GM18861 (cell line): ENCODE results near the gene C12orf75.
A peak's percentile ranks its signal among the peaks of the same experiment; 100 is the strongest.
"Not testable (repeated sequence)": the region's sequence is repeated elsewhere in the genome, so short reads cannot be mapped to it uniquely, and the experiment has no call there.

Experiments used
- ATAC-seq: cut with Tn5 transposase; IDR thresholded peaks from one replicate; pipeline ENCODE4 v1.9.1; 2021; ENCODE audit not compliant: unreplicated experiment

C12orf75 gene

DNA sequence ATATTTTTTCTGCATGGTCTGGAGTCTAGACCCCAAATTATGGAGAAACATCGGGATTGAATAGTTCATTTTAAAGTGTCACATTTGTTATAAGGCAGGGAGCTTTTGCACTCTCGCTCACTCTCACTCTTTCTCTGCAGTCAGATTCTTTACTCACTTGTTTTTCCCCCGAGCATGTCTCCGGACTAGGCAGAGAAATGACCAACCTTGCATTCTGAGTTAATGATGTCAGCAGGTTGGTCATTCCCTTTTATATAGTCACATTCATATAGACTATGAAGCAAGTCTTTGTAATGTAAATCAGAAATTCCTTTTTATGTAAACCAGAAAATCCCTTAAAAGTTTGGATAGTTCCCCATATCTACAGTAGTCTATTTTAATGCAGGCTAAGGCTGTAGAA lies 4.1 kb downstream of the C12orf75 start:
- no peak for ATAC-seq

DNA sequence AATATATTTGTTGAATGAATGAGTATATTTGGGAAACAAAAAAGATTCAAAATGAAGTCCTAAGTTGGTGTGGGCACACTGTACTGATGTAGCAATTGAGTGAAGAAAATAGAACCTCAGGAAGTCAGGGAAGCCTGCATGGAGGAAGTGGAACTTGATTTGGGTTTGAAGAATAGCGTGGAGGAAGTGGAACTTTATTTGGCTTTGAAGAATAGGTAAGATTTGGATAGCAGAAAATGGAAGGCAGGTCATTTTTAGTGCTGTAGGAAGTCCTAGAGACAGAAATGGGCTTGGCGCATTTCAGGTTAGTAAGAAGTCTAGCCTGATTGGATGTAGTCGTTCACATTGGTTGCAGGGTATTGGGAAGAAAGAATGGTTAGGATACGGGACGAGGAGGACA lies 5.4 kb downstream of the C12orf75 start:
- ATAC-seq: no peak

DNA sequence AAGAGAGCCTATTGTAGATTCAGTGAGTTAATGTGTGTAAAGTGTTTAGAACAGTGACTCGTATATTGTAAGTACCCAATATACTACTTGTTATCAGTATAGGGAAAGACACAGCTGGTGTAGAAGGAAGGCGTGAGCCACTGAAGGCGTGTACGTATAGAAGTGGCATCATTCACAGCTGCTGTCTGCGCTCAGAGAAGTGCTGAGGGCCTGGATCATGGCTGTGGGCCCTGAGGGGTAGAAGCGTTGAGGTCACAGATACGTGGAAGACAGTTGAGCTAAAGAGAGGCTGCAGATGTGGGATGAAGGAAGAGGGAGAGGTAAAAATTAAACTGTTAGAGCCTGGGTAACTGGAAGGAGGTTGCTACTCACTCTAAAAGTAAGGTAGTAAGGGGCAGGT lies 5.9 kb downstream of the C12orf75 start:
- no peak for ATAC-seq

- no peak for ATAC-seq
Observed at GRCh38 chr12:105337391-105337790, 6.9 kb downstream of the C12orf75 start.

- ATAC-seq: no peak
Observed at GRCh38 chr12:105338966-105339365, 8.5 kb downstream of the C12orf75 start.

DNA sequence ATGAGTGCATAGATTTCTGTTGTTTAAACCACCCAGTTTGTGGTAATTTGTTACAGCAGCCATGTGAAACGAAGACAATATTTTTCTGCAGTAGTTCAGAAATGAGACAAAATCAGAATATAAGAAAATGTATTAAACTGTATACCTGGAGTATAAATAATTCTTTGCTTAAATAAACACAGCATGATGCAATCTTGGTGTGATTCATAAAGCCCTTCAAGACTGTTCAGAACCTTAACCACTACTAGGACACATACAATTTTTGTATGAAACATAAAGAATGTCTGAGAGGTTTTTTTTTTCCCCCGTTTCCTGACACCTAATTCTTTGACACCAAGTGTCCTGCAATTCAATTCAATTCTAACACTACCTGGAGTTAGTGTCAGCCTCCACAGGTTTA lies 10.5 kb downstream of the C12orf75 start:
- no peak for ATAC-seq

DNA sequence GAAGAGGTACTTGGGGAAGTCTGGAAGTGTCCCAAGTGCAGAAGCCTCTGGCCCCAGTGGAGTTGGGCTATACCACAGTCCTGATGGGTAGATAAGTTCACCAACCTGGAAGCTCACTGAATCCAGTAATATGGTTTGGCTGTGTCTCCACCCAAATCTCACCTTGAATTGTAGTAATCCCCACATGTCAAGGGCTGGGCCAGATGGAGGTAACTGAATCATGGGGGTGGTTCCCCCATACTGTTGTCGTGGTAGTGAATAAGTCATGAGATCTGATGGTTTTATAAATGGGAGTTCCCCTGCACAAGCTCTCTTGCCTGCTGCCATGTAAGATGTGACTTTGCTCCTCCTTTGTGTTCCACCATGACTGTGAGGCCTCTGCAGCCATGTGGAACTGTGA lies 11.1 kb downstream of the C12orf75 start:
- ATAC-seq: not testable (repeated sequence)

GRCh38 chr12:105342464-105342863 lies 12.0 kb downstream of the C12orf75 start:
- ATAC-seq: no peak

GRCh38 chr12:105343836-105344235 lies 13.3 kb downstream of the C12orf75 start:
- no peak for ATAC-seq

- no peak for ATAC-seq
Observed at GRCh38 chr12:105347499-105347898, 17.0 kb downstream of the C12orf75 start.

DNA sequence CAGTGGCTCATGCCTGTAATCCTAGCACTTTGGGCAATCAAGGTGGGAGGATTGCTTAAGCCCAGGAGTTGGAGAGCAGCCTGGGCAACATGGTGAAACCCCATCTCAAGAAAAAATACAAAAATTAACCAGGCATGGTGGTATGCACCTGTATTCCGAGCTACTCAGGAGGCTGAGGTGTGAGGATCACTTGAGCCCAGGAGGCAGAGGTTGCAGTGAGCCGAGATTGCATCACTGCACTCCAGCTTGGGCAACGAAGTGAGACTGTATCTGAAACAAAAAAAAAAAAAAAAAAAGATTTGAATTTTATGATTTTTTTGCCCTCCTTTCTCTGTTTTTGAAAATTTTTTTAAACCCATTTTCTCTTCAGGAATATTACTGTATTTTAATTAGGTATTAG lies 17.7 kb downstream of the C12orf75 start:
- ATAC-seq: no peak

DNA sequence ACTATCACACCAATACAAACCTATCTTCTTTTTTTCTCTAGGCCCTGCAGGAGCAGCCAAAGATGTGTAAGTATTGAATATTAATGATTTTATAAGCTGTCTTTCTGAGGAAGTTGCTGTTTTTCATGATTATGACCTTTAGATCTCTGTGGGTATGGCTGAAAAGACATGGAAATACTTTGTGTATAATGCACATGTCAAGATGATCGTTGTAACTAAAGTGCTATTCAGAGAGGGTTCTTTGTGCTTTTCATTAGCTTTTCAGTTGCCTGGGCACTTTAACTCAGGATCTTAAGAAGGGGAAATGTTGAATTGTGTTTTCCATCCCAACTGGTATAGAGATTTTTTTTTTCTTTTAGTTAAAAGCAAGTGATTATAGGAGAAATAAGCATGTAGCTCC lies 18.1 kb downstream of the C12orf75 start:
- no peak for ATAC-seq

- no peak for ATAC-seq
Observed at GRCh38 chr12:105349138-105349537, 18.6 kb downstream of the C12orf75 start.

GRCh38 chr12:105351523-105351922 lies 21.0 kb downstream of the C12orf75 start:
- ATAC-seq: peak; percentile 41

- peak; percentile 74 for ATAC-seq
Observed at GRCh38 chr12:105352052-105352451, 21.6 kb downstream of the C12orf75 start.

GRCh38 chr12:105352940-105353635 lies 22.6 kb downstream of the C12orf75 start:
- no peak for ATAC-seq

DNA sequence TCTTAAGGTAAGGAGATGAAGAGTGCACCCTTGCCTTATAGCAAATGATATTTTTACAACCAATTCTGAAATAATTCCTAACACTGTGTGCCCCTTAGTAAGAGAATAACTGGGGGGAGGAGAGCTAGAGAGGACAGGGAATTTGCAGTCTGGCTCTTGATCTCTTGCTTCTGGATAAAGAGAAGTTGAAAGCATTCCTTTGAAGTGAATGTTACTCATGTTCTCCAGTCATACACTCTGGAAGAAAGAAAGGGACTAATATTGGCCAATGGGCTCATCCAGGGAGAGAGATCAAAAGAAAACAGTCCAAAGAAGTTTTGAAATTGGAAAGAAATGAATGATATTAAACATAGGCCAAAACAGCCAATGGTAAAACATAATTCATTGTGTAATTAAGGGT lies 25.3 kb downstream of the C12orf75 start:
- no peak for ATAC-seq

DNA sequence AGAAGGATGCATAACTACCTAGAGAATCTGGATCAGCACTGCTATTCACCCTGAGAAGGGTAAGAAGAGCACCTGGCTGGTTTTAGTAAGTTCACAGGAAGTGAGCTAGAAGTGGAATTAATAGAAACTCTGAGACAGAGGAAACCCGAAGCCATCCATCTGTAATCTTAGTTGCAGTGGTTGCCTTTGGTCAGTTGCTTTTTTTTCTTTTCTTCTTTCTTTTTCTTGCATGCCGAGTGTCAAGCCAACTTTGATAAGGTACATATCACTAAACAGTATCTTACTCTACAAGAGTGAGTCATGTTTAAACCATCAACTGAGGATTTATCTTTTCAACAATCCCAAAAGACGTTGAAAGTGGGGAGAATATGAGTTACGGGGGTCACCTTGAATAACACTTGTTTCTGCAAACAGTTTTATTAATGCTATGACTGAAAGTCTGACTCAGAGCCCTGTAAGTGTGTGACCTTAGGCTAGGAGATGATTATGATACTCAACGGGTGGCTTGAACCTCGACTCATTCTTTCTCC lies 26.7 kb downstream of the C12orf75 start:
- ATAC-seq: peak; percentile 70

DNA sequence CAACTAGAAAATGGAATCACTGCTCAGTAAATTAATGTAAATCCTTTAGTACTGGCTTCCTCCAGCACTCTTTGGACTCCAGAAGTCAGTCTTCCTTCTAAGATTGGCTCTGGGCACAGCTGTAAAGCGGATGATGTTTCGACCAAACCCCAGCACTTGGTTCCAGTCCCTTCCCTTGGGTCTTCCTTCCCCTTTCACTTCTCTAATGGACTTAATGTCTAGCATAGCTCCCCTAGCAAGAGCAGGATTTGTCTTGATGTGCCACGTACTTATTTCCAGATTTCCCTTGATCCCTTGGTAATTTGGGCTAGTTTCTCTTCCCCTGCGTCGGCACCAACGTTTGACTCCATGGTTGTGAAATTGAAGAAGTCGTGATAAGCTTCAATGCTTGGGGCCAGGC lies 28.3 kb downstream of the C12orf75 start:
- ATAC-seq: no peak

- ATAC-seq: no peak
Observed at GRCh38 chr12:105359856-105360255, 29.4 kb downstream of the C12orf75 start.

DNA sequence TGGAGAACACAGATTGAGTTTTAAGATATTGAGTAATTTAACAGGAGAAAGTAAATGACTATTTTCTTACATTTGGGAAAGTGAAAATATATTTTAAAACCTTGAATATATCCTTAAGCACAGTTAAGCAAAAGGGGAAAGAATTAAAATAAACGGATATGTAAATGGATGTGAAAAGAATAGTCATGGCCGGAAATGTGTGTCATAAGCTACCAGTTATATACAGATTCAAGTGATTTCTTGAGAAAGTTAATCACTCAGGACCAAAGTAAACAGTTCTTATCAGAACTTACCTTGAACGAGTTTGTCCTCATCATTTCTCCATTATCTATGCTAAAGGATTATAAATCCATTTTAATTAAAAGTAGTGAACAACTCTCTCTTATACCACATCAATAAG lies 33.4 kb downstream of the C12orf75 start:
- ATAC-seq: no peak

DNA sequence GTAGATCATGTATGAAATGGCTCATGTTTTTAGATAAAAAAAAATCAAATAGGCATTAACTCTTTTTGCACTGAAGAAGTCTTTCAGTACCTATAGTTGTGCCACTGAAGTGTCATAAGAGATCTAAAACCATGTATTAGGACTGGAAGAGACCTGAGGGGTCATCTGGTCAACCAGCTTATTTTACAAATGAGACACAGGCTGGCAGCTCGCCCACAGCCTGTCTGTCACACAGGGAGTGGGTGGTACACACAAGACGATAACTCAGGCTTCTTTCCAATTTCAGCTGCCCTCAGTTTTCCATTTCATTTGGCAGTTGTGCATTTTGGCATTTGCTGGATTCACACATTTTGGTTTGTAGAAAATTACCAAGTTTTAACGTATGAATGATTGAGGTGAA lies 34.7 kb downstream of the C12orf75 start:
- ATAC-seq: no peak

DNA sequence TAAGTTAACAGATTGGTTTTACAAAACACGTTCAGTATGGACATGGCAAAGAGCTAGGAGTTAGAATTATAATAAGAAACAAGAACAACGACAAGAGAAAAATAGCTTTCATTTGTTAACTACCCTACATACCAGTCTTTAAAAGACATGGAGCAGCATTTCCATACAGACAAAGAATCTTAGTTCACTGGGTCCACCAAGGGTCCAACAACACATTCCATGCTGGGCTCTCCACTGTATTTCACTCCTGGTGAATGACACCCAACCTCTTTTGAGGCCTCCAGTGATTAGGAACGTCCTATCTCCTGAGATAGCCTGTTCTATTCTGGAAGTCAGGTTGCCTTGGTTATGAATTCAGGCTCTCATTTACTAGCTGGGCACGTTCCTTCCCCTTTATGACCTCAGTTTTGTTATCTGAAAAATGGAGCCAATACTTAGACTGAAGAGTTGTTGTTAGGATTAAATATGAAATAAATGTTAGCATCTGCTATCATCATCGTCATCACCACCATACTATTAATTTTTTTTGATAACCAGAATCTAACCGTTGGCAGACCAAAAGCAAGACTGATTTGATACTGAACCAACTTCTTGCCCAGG lies 37.7 kb downstream of the C12orf75 start:
- ATAC-seq: no peak
